H9 (cell line): ENCODE measurements around the gene TBC1D1. TPM values are rescaled to one million over a fixed set of nuclear protein-coding genes. Genes with fewer than 3 reads are reported as not detected.

Source experiments
- DNase-seq: peaks from one replicate; pipeline ENCODE4 v3.0.0-alpha.2; 2017
- H2AFZ ChIP-seq: one replicate; pipeline ENCODE4 v1.6.1; 2013; ENCODE audit warnings: mild to moderate bottlenecking, low read length, control low read depth, moderate library complexity
- H2AK5ac ChIP-seq: 2 replicates; pipeline ENCODE4 v1.6.1; 2013; ENCODE audit warnings: low read length, control low read depth, mixed read lengths; ENCODE audit not compliant: insufficient read length
- H2BK120ac ChIP-seq: one replicate; pipeline ENCODE4 v1.6.1; 2013; ENCODE audit warnings: low read depth, mild to moderate bottlenecking, low read length, control low read depth, inconsistent platforms; ENCODE audit not compliant: poor library complexity, severe bottlenecking
- H2BK12ac ChIP-seq: 2 replicates; pipeline ENCODE4 v1.6.1; 2013; ENCODE audit warnings: low read length, control low read depth, mixed read lengths, low read depth; ENCODE audit not compliant: insufficient read length
- H2BK15ac ChIP-seq: 2 replicates; pipeline ENCODE4 v1.6.1; 2013; ENCODE audit warnings: low read depth, low read length, control low read depth
- H2BK20ac ChIP-seq: one replicate; pipeline ENCODE4 v1.6.1; 2013; ENCODE audit warnings: low read depth, mild to moderate bottlenecking, low read length, control low read depth, inconsistent platforms; ENCODE audit not compliant: poor library complexity, severe bottlenecking
- H2BK5ac ChIP-seq: 2 replicates; pipeline ENCODE4 v1.6.1; 2013; ENCODE audit warnings: low read length, control low read depth, mixed read lengths; ENCODE audit not compliant: insufficient read length
- H3K14ac ChIP-seq: 2 replicates; pipeline ENCODE4 v1.6.1; 2013; ENCODE audit warnings: low read length, control low read depth; ENCODE audit not compliant: insufficient read depth
- H3K18ac ChIP-seq: 2 replicates; pipeline ENCODE4 v1.6.1; 2013; ENCODE audit warnings: low read depth, mild to moderate bottlenecking, mixed read lengths, low read length, control low read depth; ENCODE audit not compliant: insufficient read length
- H3K23ac ChIP-seq: 2 replicates; pipeline ENCODE4 v1.6.1; 2013; ENCODE audit warnings: low read length, control low read depth, mixed read lengths, low read depth; ENCODE audit not compliant: insufficient read length
- H3K23me2 ChIP-seq: 2 replicates; pipeline ENCODE4 v1.6.1; 2013; ENCODE audit warnings: low read depth, mild to moderate bottlenecking, mixed read lengths, low read length, control low read depth; ENCODE audit not compliant: insufficient read length, poor library complexity, severe bottlenecking
- H3K27ac ChIP-seq: 2 replicates; pipeline ENCODE4 v1.5.1; 2013; ENCODE audit warnings: low read length, control low read depth, mixed read lengths, low read depth; ENCODE audit not compliant: insufficient read length
- H3K27me3 ChIP-seq: 2 replicates; pipeline ENCODE4 v1.6.1; 2013; ENCODE audit warnings: low read length, control low read depth, inconsistent platforms; ENCODE audit not compliant: insufficient read depth
- H3K4ac ChIP-seq: 2 replicates; pipeline ENCODE4 v1.6.1; 2013; ENCODE audit warnings: low read depth, mild to moderate bottlenecking, control low read depth, inconsistent platforms, low read length, moderate library complexity
- H3K4me1 ChIP-seq: 2 replicates; pipeline ENCODE4 v1.6.1; 2013; ENCODE audit warnings: low read length, control low read depth, inconsistent platforms; ENCODE audit not compliant: insufficient read depth
- H3K4me2 ChIP-seq: 2 replicates; pipeline ENCODE4 v1.6.1; 2013; ENCODE audit warnings: low read length, control low read depth, mixed read lengths; ENCODE audit not compliant: insufficient read length, insufficient read depth
- H3K56ac ChIP-seq: 2 replicates; pipeline ENCODE4 v1.6.1; 2013; ENCODE audit warnings: low read depth, mild to moderate bottlenecking, mixed read lengths, low read length, control low read depth; ENCODE audit not compliant: insufficient read length
- H3K79me1 ChIP-seq: 2 replicates; pipeline ENCODE4 v1.6.1; 2013; ENCODE audit warnings: low read depth, mild to moderate bottlenecking, moderate library complexity, low read length, control low read depth, inconsistent platforms; ENCODE audit not compliant: insufficient read depth, poor library complexity, severe bottlenecking
- H3K79me2 ChIP-seq: 2 replicates; pipeline ENCODE4 v1.6.1; 2013; ENCODE audit warnings: low read length, control low read depth, inconsistent platforms; ENCODE audit not compliant: insufficient read depth
- H3K9ac ChIP-seq: 2 replicates; pipeline ENCODE4 v1.6.1; 2013; ENCODE audit warnings: low read length, control low read depth, mixed read lengths; ENCODE audit not compliant: insufficient read length; ENCODE audit errors: extremely low read depth
- H3K9me3 ChIP-seq: one replicate; pipeline ENCODE4 v1.6.1; 2013; ENCODE audit warnings: low read depth, low read length, inconsistent platforms; ENCODE audit not compliant: control insufficient read depth
- H3T11ph ChIP-seq: one replicate; pipeline ENCODE4 v1.6.1; 2013; ENCODE audit warnings: mild to moderate bottlenecking, low read length, control low read depth, inconsistent platforms
- H4K20me1 ChIP-seq: one replicate; pipeline ENCODE4 v1.6.1; 2013; ENCODE audit not compliant: control insufficient read depth, insufficient read length, insufficient read depth
- H4K5ac ChIP-seq: 2 replicates; pipeline ENCODE4 v1.6.1; 2013; ENCODE audit warnings: low read depth, mild to moderate bottlenecking, mixed read lengths, low read length, control low read depth; ENCODE audit not compliant: insufficient read length
- H4K8ac ChIP-seq: replicated peaks from 2 replicates; pipeline ENCODE4 v1.6.1; 2013; ENCODE audit warnings: low read length, control low read depth, mixed read lengths, low read depth; ENCODE audit not compliant: insufficient read length
- H4K91ac ChIP-seq: 2 replicates; pipeline ENCODE4 v1.6.1; 2013; ENCODE audit warnings: low read depth, mild to moderate bottlenecking, moderate library complexity, mixed read lengths, low read length, control low read depth; ENCODE audit not compliant: insufficient read length
- H3K27ac Mint-ChIP-seq, 3 experiments: 2 replicates in 2 of 3; 3 replicates in 1 of 3; pipeline ENCODE4 v1.8.0; 2020 to 2021; ENCODE audit warnings: mixed read lengths in 3 of 3, mild to moderate bottlenecking in 1 of 3, moderate library complexity in 1 of 3
- H3K27me3 Mint-ChIP-seq: 2 replicates; pipeline ENCODE4 v1.8.0; 2021; ENCODE audit warnings: low read depth, mild to moderate bottlenecking, moderate library complexity, mixed read lengths
- H3K36me3 Mint-ChIP-seq, 3 experiments: 2 replicates in 2 of 3; 3 replicates in 1 of 3; pipeline ENCODE4 v1.8.0; 2020 to 2021; ENCODE audit warnings: low read depth in 3 of 3, mixed read lengths in 3 of 3; ENCODE audit not compliant: insufficient read depth in 1 of 3
- H3K4me1 Mint-ChIP-seq, 2 experiments: 2 replicates each; pipeline ENCODE4 v1.8.0; 2020; ENCODE audit warnings: mixed read lengths in 2 of 2
- H3K4me3 Mint-ChIP-seq, 2 experiments: 2 replicates in 1 of 2; 3 replicates in 1 of 2; pipeline ENCODE4 v1.8.0; 2020 to 2021; ENCODE audit warnings: mild to moderate bottlenecking in 2 of 2, mixed read lengths in 2 of 2, moderate library complexity in 1 of 2
- H3K9me3 Mint-ChIP-seq, 2 experiments: 2 replicates in 1 of 2; 3 replicates in 1 of 2; pipeline ENCODE4 v1.8.0; 2020; ENCODE audit warnings: mild to moderate bottlenecking in 2 of 2, mixed read lengths in 2 of 2, moderate library complexity in 1 of 2
- WGBS: extraction: QIAGEN DNeasy Blood & Tissue Kit; methylation state at CpG from one replicate; pipeline ENCODE4 v1.1.7; 2013; ENCODE audit warnings: missing lambda C conversion rate, low lambda C conversion rate, mixed read lengths; ENCODE audit not compliant: insufficient read length; ENCODE audit errors: extremely low coverage; 5-methylcytosine and 5-hydroxymethylcytosine counted together
- total RNA-seq: library from RNA; stranded (reverse); gene quantifications from 2 replicates; pipeline ENCODE4 v1.2.1, GENCODE V29; 2021
- TF ChIP-seq, protein P1 (sequence below): fragments of 200-600 bp; sonication (generic); conservative IDR thresholded peaks from 3 replicates; pipeline ENCODE4 v1.8.0; 2021; ENCODE audit warnings: antibody characterized with exemption, mild to moderate bottlenecking

TBC1D1 gene
- total RNA-seq, 1 experiment from 2014 or later: 109 TPM

DNA sequence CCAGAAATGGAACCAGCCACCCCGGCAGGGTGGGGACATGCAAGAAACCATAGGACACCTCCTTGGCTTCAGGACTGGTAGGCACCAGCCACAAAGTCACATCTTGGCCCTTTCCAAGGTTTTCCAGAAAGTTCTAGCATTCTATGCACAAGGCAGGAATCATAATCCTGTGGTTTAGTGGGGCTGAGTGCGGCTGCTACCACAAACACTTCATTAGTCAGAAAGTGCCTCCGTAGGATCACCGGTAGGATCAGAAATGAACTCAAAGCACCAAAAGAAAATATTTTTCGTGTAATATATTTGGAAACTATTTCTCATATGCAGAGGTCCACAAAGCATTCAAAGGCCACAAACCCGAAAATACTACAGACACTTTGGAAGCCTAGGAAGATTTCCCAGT is 261.0 kb downstream of the TBC1D1 start:
- no peak overlapping the region for H4K5ac ChIP-seq
- H3K27ac ChIP-seq: no peak overlapping the region
- H2AFZ ChIP-seq: no peak overlapping the region
- peaks cover 5% of the 10 kb centered on the region for H3K27me3 Mint-ChIP-seq
- no peak overlapping the region for H2BK15ac ChIP-seq
- H3K18ac ChIP-seq: no peak overlapping the region
- H3K56ac ChIP-seq: no peak overlapping the region
- H3K4ac ChIP-seq: no peak overlapping the region
- H3K9me3 Mint-ChIP-seq: no peaks in the 10 kb centered on the region
- no peaks in the 10 kb centered on the region for H3K27me3 ChIP-seq
- H3K27ac Mint-ChIP-seq: no peak overlapping the region
- no peak overlapping the region for H2BK120ac ChIP-seq
- no peak overlapping the region for H3K23ac ChIP-seq
- no peak overlapping the region for H3K9ac ChIP-seq
- no peaks in the 10 kb centered on the region for H3K36me3 Mint-ChIP-seq
- H3K4me3 Mint-ChIP-seq: no peak overlapping the region
- H3K4me2 ChIP-seq: no peak overlapping the region
- no peaks in the 10 kb centered on the region for H3K23me2 ChIP-seq
- H3K4me1 ChIP-seq: no peaks in the 10 kb centered on the region; the same call in 1 of the 2 replicates
- H2AK5ac ChIP-seq: no peak overlapping the region
- no peaks in the 10 kb centered on the region for H4K20me1 ChIP-seq
- H3K79me2 ChIP-seq: no peaks in the 10 kb centered on the region
- H4K8ac ChIP-seq: no peak overlapping the region
- H2BK20ac ChIP-seq: no peak overlapping the region
- no peak overlapping the region for H4K91ac ChIP-seq
- no peaks in the 10 kb centered on the region for H3K79me1 ChIP-seq
- H2BK5ac ChIP-seq: no peak overlapping the region
- no peaks in the 10 kb centered on the region for H3K9me3 ChIP-seq
- no peak overlapping the region for H3T11ph ChIP-seq
- peaks cover 9 to 11% of the 10 kb centered on the region in 2 experiments for H3K4me1 Mint-ChIP-seq
- DNase-seq: no peak
- H2BK12ac ChIP-seq: no peak overlapping the region
- H3K14ac ChIP-seq: no peak overlapping the region
- no CpG with 5 or more reads among the region's 6 CpGs for WGBS
- TF ChIP-seq, protein P1, sequence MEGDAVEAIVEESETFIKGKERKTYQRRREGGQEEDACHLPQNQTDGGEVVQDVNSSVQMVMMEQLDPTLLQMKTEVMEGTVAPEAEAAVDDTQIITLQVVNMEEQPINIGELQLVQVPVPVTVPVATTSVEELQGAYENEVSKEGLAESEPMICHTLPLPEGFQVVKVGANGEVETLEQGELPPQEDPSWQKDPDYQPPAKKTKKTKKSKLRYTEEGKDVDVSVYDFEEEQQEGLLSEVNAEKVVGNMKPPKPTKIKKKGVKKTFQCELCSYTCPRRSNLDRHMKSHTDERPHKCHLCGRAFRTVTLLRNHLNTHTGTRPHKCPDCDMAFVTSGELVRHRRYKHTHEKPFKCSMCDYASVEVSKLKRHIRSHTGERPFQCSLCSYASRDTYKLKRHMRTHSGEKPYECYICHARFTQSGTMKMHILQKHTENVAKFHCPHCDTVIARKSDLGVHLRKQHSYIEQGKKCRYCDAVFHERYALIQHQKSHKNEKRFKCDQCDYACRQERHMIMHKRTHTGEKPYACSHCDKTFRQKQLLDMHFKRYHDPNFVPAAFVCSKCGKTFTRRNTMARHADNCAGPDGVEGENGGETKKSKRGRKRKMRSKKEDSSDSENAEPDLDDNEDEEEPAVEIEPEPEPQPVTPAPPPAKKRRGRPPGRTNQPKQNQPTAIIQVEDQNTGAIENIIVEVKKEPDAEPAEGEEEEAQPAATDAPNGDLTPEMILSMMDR: no peak
